Omental fat pad (tissue), 4 donors: ENCODE measurements around the gene MEF2D. TPM values are rescaled to one million over a fixed set of nuclear protein-coding genes. Genes with fewer than 3 reads are reported as not detected.

Experiments used
- ATAC-seq: fragments of 150-250 bp; one replicate; pipeline ENCODE4 v1.9.1; 2016; ENCODE audit warnings: mild to moderate bottlenecking, moderate library complexity; ENCODE audit not compliant: low FRiP score
- DNase-seq: peaks from one replicate; pipeline ENCODE4 v3.0.0-alpha.2; 2019; ENCODE audit warnings: low spot score
- total RNA-seq, 4 donors: library from RNA; depleted of rRNA; stranded (reverse); fragments of >200 nt; gene quantifications; one replicate each; pipeline ENCODE4 v1.1.0, GENCODE V29; 2016
- TF ChIP-seq, protein P1 (sequence below), 3 donors: fragments of 450-650 bp; IDR thresholded peaks; one replicate each; pipeline ENCODE4 v1.5.1; 2016 to 2017; ENCODE audit warnings: antibody characterized with exemption in 3 of 3, mild to moderate bottlenecking in 3 of 3, moderate library complexity in 2 of 3

MEF2D gene
- total RNA-seq, 4 donors from 2014 or later = 22.8 to 33.8 (median 28.1) TPM

DNA sequence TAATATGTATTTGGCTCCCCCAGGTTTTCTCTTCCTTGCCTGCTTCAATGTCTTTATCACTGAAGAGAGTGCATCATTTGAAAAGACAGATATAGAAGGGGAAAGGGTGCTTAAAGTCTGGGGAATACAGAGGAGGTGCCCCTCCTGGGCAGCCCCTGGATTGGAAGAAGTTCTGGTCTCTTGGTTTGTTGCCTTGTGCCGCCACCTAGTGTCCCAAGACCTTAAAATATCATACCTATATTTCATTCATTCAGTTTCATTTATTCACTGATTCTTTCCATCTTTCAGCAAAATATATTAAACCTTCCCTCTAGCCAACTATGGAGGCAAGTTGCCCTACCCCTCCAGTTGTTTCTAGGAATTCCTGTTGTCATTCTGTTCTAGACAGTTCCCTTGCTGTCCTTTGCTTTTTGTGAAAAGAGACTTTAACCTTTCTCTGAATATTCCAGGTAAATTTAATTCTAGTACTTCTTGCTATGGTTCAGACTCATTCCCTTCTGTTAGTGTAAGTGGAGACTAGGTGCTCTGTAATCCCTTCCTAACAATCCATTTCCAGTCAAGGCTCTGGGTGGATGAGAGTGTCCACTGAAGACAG is 56.1 kb downstream of the MEF2D start:
- TF ChIP-seq, protein P1, sequence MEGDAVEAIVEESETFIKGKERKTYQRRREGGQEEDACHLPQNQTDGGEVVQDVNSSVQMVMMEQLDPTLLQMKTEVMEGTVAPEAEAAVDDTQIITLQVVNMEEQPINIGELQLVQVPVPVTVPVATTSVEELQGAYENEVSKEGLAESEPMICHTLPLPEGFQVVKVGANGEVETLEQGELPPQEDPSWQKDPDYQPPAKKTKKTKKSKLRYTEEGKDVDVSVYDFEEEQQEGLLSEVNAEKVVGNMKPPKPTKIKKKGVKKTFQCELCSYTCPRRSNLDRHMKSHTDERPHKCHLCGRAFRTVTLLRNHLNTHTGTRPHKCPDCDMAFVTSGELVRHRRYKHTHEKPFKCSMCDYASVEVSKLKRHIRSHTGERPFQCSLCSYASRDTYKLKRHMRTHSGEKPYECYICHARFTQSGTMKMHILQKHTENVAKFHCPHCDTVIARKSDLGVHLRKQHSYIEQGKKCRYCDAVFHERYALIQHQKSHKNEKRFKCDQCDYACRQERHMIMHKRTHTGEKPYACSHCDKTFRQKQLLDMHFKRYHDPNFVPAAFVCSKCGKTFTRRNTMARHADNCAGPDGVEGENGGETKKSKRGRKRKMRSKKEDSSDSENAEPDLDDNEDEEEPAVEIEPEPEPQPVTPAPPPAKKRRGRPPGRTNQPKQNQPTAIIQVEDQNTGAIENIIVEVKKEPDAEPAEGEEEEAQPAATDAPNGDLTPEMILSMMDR (IDR thresholded peaks at IDR 0.05) = no peak
- no peak for ATAC-seq
- DNase-seq = no peak

DNA sequence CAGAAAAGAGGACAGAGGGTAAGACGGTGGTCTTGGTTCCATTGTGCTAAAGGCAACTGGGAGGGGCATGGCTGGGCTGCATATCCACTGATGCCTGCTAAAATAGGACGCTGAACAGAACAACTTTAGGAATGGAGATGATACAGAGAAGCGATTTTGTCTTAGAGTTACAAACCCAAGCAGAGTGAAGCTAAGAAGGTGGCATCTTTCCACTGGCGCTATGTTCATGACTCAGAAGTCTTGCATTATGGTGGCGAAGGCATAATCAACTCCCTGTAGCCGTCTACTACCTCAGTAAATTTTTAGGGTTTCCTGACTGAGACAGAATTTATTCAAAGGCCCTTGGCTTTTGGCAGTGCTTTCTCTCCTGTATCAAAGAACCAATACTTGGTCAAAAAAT is 57.3 kb downstream of the MEF2D start:
- TF ChIP-seq, protein P1 (IDR thresholded peaks at IDR 0.05) = no peak
- no peak for ATAC-seq
- no peak for DNase-seq

DNA sequence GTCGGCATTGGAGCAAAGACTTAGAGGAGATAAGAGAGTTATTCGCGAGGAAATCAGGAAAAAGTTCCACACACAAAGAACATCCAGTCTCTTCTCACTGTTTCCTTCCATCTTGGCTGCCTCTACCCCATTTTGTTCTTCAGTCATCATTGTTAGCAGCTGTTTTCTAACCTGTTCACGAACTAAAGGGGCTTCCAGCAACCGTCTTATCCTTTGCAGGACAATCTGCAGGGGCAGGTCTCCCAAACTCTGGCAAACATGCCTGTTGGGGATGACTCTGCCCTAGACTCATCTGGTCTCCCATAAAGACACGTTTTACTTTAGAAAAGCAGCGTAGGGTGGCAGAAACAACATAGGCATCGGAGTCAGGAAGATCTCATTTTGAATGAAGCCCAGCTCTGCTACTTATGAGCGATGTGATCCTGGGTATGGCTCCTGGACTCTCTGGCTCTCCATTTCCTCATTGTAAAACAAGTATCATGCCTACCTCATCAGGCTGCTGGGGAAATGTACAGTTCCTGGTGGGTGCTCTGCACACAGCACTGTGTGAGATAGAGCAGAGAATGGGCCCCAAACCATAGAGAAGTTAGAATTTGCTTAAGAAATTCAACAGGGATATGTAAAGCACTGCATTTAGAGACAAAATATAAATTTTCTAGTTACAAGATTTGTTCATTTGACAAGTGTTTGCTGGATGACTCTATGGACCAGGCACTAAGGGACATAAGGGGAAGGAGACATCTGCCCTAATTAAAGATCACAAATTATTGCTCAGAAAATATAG is 59.7 kb downstream of the MEF2D start:
- no peak for ATAC-seq
- DNase-seq = no peak
- TF ChIP-seq, protein P1 (IDR thresholded peaks at IDR 0.05) = no peak

DNA sequence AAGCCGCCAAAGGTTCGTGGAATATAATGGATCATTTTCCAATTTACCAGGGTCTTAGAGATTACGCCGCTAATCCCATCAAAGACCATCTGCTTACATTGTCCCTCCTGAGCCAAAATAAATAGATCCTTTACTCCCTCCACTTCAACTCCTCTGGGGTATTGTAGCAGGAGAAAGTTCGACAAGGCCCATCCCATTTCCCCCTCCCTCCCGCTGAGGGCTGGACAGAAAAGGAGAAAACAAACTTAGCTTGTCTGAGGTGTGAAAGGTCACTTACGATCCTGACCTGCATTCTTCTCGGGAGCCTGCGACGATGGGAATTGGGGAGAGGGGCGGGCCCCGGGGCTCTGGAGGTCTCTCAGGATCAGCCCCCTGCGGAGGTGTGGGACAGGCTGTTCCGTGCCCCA is 60.8 kb downstream of the MEF2D start:
- TF ChIP-seq, protein P1 (IDR thresholded peaks at IDR 0.05) = no peak
- no peak for DNase-seq
- no peak for ATAC-seq

DNA sequence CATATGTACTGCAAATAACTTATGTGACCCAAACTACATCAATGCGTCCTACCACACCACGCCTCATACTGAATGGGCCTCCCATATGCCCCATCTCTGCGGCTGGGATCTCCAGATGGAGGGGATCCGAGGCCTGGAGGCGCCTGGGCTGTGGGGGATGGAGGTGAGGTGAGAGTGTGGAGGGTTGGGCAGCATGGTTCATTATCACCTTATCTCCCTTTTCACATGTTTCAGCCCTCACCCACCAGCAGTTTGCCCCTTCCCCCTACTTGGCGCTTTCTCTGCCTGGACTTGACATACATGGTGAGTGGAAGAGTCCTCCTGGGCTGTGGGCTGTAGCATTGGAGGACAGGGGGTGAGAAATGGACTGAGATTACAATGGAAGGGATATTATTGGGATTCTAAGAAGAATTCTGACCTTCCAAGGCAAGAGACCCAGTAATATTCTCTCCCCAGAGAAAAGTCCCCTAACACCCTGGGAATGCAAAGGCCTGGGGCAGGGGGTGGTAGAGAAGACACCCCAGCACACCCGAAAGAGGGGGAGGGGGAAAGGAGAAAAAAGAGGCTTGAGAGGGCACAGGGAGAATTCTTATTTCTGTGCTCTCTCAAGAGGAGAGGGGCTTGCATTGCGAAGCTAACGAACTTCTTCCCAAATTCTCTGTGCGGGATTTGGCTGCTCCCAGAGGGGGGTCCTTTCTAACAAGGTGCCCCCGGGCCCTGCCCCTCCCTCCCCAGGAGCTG is 61.4 kb downstream of the MEF2D start:
- no peak for DNase-seq
- TF ChIP-seq, protein P1 (IDR thresholded peaks at IDR 0.05) = no peak
- no peak for ATAC-seq

DNA sequence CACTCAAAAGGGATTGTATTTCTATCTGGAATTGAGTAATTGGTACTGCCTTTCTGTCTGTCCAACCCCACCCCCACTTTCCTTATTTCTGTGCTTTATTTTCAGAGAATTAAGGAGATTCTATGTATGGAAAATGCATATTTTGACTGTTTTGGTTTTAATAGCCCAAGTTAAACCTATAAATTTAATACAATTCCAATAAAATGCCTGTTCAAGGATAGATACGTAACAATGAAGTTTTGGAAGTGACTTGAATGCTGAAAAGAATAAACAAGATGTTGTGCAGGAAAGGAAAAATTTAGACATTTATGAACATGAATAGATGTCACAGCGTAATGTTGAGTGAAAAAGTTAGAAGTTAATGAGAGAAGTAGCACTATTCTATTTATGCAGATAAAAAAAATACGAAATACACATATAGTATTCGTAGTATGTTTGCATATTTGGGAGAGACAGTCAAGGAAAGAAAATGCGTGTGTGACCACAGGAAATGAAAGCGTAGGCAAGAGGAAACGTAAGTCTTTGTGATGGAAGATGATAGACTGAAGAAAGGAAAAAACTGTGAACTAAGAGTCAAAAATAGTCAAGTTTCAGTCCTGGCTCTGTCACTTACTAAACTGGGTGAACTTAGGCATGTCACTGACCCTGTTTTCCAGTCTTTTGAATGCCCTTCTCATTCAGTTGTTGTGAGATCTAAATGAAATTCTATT is 62.1 kb downstream of the MEF2D start:
- DNase-seq (no peak), ATAC-seq (no peak)
- TF ChIP-seq, protein P1 (IDR thresholded peaks at IDR 0.05) = no peak
